GM19395 (cell line): Measurements from ENCODE around the gene YOD1.

Source experiments
- ATAC-seq: cut with Tn5 transposase; IDR thresholded peaks from one replicate; pipeline ENCODE4 v1.9.1; 2021; ENCODE audit warnings: mild to moderate bottlenecking, moderate library complexity; ENCODE audit not compliant: unreplicated experiment

YOD1 gene

GRCh38 chr1:207028884-207029650 lies 21.9 kb downstream of the YOD1 start:
- no peak for ATAC-seq

DNA sequence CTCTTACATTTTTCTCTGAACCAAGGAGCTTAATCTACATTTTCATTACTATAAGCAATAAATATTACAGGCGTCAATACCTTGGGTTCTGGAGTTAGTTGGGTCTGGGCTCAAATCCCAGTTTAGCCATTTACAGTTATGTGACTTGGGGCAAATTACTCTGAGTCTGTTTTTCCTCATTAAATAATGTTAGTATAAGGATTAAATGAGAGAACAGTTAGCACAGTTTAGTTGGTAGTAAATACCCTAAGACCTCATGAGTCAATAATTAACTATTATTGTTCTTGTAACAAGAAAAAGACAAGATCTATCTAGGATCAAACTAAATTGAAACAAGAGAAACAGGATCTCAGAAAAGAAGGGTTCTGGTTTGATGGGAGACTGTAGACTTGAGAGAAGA lies 23.1 kb downstream of the YOD1 start:
- ATAC-seq, result no peak

- ATAC-seq, result no peak
These were observed 23.7 kb downstream of the YOD1 start for GRCh38 chr1:207027206-207027777.

DNA sequence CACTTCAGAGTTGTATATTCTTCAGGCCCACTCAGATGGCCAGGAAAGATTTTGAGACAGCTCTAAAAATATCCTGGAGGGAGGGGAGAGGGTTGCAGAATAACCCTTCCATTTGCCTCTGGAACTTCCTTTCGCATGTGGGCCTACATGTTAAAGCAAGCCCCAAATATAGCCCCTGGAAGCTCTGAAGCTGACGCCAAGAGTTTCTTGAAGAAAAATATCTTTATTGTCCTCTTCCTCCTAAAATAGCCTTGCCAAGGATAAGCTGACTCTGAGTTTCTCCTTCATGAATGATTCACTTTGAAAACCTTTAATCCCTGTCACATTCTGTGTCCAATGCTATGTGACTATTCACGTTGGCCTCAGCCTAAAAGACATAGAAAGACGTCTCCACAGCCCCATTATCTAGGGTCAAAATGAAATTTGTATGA lies 24.9 kb downstream of the YOD1 start:
- no peak for ATAC-seq

GRCh38 chr1:207025146-207025880 lies 25.7 kb downstream of the YOD1 start:
- no peak for ATAC-seq

- no peak for ATAC-seq
These were observed 26.5 kb downstream of the YOD1 start for GRCh38 chr1:207024202-207025145.

DNA sequence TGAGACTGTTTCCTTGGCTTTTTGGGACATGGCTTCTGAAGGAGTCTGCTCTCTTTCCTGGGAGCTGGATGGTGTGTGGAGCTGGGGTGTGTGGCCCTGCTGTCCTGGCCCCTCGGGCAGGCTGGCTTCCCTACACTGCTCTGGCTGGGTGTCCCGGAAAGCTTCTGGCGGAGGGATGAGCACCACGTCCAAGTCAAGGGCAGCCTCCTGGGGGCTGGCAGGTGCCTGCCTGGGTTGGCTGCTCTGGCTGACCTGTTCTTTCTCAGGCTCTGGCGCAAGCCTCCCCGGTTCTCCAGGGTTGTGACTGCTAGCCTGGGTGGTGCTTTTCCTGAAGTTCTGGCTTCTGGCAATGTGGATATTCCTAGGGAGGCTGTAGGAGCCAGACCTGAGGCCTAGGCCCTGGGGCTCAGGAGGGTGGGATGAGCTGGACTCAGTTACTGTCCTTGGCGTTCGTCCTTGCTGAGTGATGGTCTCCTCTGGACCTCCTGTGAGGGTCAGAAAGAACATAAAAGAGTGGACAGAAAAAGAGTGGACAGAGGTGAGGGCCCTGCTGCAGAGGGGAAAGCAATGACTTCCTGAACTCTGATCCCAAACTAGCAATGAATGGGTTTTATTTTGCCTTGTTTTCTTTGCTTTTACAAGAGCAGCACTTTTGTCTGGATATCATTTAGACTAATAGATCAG lies 27.9 kb downstream of the YOD1 start:
- ATAC-seq, result no peak

DNA sequence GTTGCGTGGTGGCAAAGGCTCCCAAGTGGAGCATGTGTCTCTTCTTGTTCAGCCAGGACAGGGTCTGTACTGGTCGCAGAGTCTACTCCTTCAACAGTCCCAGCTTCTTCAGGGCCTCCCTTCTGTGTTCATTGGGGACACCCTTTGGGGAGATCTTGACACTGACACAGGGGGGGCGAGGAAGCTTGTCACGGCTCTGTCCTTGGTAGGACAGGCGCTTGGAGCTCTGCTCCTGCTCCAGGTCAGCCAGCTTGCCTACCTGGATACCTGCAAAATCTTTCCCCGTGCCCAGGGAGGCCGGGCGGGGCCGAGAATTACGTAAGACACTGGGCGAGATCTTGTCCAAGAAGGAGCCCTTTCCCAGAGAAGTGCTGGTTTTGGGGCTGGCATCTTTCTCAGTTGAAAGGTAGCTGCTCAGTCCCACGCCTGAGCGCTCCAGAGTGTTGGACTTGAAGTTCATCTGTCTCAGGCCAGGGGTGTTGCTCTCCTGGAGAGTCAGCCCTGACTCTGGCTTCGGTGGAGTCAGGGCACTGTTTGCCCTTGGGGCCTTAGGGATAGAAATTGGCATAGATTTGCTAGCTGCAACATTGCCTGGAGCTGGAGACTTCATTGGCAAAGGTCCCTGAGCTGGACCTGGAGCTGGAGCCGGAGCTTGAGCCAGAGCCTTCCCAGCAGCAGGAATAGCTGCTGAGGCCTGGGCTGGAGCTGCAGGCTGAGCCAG lies 29.0 kb downstream of the YOD1 start:
- no peak for ATAC-seq

- no peak for ATAC-seq
These were observed 29.7 kb downstream of the YOD1 start for GRCh38 chr1:207021139-207021861.

- ATAC-seq, result no peak
These were observed 30.3 kb downstream of the YOD1 start for GRCh38 chr1:207020709-207021107.

DNA sequence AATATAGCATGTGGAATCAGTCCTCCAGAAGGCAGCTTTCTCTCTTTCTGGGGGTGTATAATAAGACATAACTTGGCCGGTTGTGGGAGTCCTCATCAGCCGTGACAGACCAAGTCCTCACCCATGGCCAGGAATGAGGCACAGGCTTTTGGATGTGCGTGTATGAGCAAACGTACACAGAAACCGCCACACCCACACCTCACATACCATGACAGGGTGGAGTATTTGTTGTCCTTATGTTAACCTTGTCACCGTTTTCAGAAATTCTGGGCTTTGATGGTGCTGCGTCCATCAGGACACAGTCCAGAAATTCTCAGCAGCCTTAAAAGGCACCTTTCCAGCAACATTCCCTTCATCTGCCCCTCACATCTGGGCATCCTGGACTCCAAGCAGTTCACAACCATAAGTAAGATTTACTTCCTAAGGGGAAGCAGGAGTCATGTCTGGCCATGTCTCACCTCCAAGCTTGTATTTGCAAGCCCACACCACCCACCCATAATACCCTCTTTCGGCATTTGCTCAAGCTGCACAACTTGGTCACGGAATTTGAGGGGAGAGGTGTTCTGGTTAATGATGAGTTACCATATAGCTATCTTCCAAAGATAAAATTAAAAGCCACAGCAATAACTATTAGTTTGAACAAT lies 30.8 kb downstream of the YOD1 start:
- ATAC-seq, result no peak

- no peak for ATAC-seq
These were observed 31.3 kb downstream of the YOD1 start for GRCh38 chr1:207019661-207020060.

- no peak for ATAC-seq
These were observed 31.8 kb downstream of the YOD1 start for GRCh38 chr1:207019161-207019560.

DNA sequence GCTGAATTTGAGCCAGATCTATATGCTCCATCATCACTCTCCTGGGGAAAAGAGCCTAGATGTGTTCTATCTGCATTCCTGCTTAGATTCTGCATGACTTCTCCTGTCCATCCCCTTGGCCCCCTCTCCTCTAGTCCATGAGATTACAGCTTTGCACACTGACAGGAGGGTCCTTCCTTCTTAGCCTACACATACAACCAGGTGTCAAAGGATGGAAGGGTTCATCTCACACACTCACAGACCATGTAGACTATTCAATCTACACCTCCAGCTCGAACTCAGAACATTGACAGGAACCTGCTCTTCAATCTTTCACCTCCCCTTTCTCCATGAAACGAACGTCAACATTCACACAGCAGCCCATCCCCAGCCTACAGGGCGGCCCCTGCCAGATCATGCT lies 32.3 kb downstream of the YOD1 start:
- ATAC-seq, result no peak

- no peak for ATAC-seq
These were observed 33.1 kb downstream of the YOD1 start for GRCh38 chr1:207017615-207018559.

GRCh38 chr1:207015791-207016190 lies 35.2 kb downstream of the YOD1 start:
- ATAC-seq, result no peak

DNA sequence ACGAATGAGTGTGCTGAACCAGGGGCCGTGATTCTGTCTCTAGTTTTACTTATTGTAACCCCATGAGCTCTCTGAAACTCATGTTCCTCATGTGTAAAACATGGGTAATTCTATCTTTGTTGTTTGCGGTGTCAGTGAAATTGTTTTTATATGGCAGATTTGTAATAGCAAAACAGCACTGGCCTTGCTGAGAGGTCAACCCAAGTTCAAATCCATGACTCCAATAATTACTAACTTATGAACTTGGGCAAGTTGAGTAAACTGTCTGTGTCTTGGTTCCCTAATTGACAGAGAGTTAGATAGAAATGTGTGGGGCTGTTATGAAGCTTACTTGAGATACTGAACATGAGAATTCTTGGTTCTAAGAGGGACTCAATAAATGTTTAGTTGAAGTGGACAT lies 36.3 kb downstream of the YOD1 start:
- no peak for ATAC-seq
